GM12865 (cell line): ENCODE results near the gene SIRT2.

Experiments
- DNase-seq: peaks from one replicate; pipeline ENCODE4 v3.0.0; 2010; ENCODE audit warnings: low read depth
- H3K4me3 ChIP-seq: 2 replicates; pipeline ENCODE4 v1.5.1; 2011; ENCODE audit warnings: mild to moderate bottlenecking, low read depth, low read length, control low read depth
- TF ChIP-seq, protein P1 (sequence below): IDR thresholded peaks from 2 replicates; pipeline ENCODE4 v1.5.1; 2011; ENCODE audit warnings: low read length, control low read depth, low read depth, inconsistent platforms; ENCODE audit not compliant: insufficient read depth; ENCODE audit errors: missing control alignments

The SIRT2 gene

DNA sequence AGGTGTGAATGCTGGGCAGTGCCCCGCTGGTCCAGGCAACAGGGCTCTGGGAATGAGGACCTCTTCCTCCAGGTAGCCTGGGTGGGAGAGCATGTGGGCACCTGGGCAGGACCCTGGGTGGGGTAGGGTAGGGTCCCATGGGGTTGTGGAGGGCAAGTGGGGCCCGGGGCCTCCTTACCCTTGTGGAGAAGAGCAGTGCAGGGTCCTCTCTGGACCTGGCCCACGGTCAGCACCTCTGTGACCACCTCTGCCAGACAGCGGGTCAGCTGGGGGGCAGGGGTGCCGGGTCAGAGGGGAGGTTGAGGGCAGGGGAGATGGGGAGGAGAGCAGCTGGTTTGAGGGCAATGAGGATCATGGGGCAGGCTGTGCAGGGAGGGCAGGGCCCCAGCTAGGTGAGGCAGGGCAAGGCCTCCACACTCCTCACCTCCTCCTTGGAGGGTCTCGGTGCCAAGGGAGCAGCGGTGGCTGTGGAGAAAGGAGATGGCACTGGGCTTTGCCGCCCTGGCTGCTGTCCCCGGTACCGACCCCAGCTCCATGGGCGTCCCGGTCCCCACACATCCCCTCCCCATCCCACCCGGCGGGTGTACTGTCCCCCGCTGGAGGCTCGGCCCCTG lies 12.1 kb upstream of the SIRT2 start:
- H3K4me3 ChIP-seq = no peak overlapping the region
- no peak for DNase-seq
- TF ChIP-seq, protein P1, sequence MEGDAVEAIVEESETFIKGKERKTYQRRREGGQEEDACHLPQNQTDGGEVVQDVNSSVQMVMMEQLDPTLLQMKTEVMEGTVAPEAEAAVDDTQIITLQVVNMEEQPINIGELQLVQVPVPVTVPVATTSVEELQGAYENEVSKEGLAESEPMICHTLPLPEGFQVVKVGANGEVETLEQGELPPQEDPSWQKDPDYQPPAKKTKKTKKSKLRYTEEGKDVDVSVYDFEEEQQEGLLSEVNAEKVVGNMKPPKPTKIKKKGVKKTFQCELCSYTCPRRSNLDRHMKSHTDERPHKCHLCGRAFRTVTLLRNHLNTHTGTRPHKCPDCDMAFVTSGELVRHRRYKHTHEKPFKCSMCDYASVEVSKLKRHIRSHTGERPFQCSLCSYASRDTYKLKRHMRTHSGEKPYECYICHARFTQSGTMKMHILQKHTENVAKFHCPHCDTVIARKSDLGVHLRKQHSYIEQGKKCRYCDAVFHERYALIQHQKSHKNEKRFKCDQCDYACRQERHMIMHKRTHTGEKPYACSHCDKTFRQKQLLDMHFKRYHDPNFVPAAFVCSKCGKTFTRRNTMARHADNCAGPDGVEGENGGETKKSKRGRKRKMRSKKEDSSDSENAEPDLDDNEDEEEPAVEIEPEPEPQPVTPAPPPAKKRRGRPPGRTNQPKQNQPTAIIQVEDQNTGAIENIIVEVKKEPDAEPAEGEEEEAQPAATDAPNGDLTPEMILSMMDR = no peak

- DNase-seq = no peak
- H3K4me3 ChIP-seq = no peak overlapping the region
- TF ChIP-seq, protein P1 = no peak
These were observed 11.1 kb upstream of the SIRT2 start for GRCh38 chr19:38910488-38910887.

DNA sequence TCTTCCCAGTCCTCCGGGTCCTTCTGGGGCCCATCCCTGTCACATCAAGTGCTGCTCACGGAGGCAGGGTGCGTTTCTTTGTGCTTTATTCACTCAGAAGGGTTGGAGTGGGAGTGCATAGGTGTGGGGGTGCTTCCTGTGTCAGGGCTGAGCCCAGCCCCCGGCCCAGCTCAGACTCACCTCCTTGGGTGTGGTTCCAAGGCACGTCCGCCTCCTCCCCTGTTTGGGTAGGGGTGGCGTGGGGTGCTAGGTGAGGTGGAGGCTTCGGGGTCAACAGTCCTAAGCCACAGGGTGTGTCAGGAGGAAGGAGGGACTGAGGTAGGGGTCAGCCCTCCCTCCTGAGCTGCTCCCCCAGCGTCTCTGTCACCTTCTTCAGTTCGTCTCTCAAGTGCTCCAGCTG lies 9.5 kb upstream of the SIRT2 start:
- no peak for DNase-seq
- TF ChIP-seq, protein P1 = no peak

DNA sequence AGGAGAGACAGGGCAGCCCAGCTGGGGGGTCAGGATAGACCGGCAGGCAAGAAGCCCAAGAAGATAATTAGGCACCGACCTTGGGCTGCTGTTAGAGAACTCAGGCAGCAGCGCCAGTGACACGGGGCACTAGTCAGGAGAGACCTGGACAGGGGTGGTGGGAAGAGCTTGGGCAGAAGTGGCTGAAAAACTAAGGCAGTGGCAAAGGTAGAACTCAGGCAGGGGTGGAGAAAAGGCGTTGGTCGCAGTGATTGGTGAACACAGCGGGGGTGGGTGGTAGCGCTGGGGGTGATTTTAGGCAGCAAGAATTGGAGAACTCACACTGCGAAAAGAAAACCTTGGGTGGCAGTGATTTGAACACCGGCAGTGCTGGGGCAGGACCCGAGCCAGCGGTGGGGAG lies 8.3 kb upstream of the SIRT2 start:
- TF ChIP-seq, protein P1 = no peak
- no peak for DNase-seq
- H3K4me3 ChIP-seq = no peak overlapping the region

More for the DNA sequence above, 9.5 kb upstream of the SIRT2 start:
- no peak overlapping the region for H3K4me3 ChIP-seq

DNA sequence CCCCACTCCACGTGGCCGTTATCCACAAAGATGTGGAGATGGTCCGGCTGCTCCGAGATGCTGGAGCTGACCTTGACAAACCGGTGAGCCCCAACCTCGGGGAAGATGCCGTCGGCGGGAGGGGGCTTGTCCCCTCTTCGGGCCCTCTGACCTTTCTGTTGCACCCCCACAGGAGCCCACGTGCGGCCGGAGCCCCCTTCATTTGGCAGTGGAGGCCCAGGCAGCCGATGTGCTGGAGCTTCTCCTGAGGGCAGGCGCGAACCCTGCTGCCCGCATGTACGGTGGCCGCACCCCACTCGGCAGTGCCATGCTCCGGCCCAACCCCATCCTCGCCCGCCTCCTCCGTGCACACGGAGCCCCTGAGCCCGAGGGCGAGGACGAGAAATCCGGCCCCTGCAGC lies 7.8 kb upstream of the SIRT2 start:
- TF ChIP-seq, protein P1 = no peak

GRCh38 chr19:38905620-38906019 lies 6.2 kb upstream of the SIRT2 start:
- TF ChIP-seq, protein P1 = no peak
- DNase-seq = no peak

More for the DNA sequence above, 7.8 kb upstream of the SIRT2 start:
- no peak overlapping the region for H3K4me3 ChIP-seq
- no peak for DNase-seq

More at GRCh38 chr19:38905620-38906019, 6.2 kb upstream of the SIRT2 start:
- H3K4me3 ChIP-seq = no peak overlapping the region
